ENCODE data around the gene RNF8.

RNF8 gene

DNA sequence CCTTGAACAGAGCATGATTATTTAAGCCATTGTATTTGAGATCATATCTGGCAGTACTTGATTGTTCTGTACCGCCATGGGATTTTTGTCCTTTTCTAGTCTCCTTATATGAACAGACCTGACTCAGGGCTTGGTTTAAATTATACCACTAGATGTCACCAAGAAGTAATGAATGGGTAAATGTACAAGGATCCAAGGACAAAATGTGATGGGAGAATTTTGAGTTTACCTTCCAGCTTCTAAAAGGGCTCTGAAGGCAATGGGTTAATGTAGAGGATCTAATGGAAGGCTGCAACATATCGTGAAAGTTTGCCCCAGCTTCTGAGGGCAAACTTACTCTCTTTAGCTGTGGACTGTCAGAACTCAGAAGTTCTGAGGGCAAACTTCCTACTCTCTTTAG is 12.0 kb downstream of the RNF8 start:
- peaks cover 37% of the 10 kb centered on the region for H3K36me3 ChIP-seq (ENCODE audit: insufficient read depth, low read length)
- peaks cover 14% of the 10 kb centered on the region for H3K4me1 ChIP-seq (ENCODE audit: control insufficient read depth, insufficient read depth, low read length)
- H3K9ac ChIP-seq (ENCODE audit: low read depth, low read length), result no peak overlapping the region
- H3K4me3 ChIP-seq (ENCODE audit: low read length), result no peak overlapping the region
- H3K27me3 ChIP-seq (ENCODE audit: control insufficient read depth, insufficient read depth, low read length), result no peaks in the 10 kb centered on the region
- H3K9me3 ChIP-seq (replicated peaks; ENCODE audit: low read length), result no peaks in the 10 kb centered on the region
- no peak overlapping the region for H3K4me2 ChIP-seq (ENCODE audit: low read length)

- Histone ChIP-seq H3K4me2 (ENCODE audit: low read length) (no peak overlapping the region), H3K9ac (ENCODE audit: low read depth, low read length) (no peak overlapping the region), H3K9me3 (replicated peaks; ENCODE audit: low read length) (no peaks in the 10 kb centered on the region), H3K36me3 (ENCODE audit: insufficient read depth, low read length) (peaks cover 37% of the 10 kb centered on the region), H3K4me1 (ENCODE audit: control insufficient read depth, insufficient read depth, low read length) (peaks cover 14% of the 10 kb centered on the region), H3K27me3 (ENCODE audit: control insufficient read depth, insufficient read depth, low read length) (no peaks in the 10 kb centered on the region), H3K4me3 (ENCODE audit: low read length) (no peak overlapping the region)
Observed at GRCh38 chr6:37366910-37367309, 13.1 kb downstream of the RNF8 start.

GRCh38 chr6:37368961-37369320 is 15.2 kb downstream of the RNF8 start:
- Histone ChIP-seq H3K9me3 (replicated peaks; ENCODE audit: low read length) (no peaks in the 10 kb centered on the region), H3K27me3 (ENCODE audit: control insufficient read depth, insufficient read depth, low read length) (no peaks in the 10 kb centered on the region), H3K36me3 (ENCODE audit: insufficient read depth, low read length) (peaks cover 29% of the 10 kb centered on the region), H3K4me1 (ENCODE audit: control insufficient read depth, insufficient read depth, low read length) (peaks cover 14% of the 10 kb centered on the region), H3K4me3 (ENCODE audit: low read length) (no peak overlapping the region), H3K9ac (ENCODE audit: low read depth, low read length) (no peak overlapping the region), H3K4me2 (ENCODE audit: low read length) (no peak overlapping the region)

- Histone ChIP-seq H3K9ac (ENCODE audit: low read depth, low read length) (no peak overlapping the region), H3K36me3 (ENCODE audit: insufficient read depth, low read length) (peaks cover 33% of the 10 kb centered on the region), H3K4me2 (ENCODE audit: low read length) (no peak overlapping the region), H3K27me3 (ENCODE audit: control insufficient read depth, insufficient read depth, low read length) (no peaks in the 10 kb centered on the region), H3K4me3 (ENCODE audit: low read length) (no peak overlapping the region), H3K9me3 (replicated peaks; ENCODE audit: low read length) (no peaks in the 10 kb centered on the region), H3K4me1 (ENCODE audit: control insufficient read depth, insufficient read depth, low read length) (peaks cover 14% of the 10 kb centered on the region)
Observed at GRCh38 chr6:37369321-37370201, 15.8 kb downstream of the RNF8 start.

DNA sequence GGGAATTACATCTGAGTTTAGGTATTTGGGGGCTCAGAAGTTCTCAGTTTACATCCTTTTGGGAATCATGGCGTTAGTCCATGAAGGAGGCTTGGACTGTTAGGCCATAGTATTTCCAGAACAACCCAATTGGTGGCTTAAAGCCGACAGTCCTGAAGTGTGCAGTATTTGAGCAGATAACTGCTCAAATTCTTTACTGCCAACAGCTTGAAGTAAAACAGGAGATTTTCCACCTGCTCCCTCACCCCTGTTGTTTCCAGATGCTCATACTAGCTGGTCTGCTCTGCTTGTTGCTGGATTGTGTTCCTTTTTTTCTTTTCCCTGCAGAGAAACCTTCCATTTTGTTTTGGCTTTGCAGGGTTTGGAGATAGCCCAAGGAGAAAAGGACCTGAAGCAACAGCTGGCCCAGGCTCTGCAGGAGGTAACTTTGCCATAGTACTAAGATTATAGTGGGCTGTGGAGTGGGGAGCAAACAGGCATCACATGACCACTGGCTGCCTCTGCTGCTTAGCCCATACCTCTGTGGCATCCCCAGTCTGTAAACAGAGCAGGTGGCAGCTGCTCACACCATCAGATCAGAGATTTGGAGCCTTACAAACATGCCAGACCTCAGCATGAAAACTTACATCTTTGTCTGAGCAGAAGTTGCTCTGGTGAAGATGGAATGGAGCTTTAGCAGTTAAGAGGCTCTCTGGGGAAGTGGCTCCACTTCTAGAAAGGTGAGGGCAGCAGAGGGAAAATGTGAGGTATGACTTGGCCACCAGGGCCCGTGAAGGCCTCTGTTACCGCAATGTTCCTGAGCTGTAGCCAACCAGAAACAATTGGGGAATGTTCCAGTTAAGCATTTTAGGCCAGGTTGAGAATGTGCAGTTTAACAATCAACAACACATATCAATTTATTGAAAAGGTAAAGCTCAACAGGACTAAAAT is 17.6 kb downstream of the RNF8 start:
- Histone ChIP-seq H3K27me3 (ENCODE audit: control insufficient read depth, insufficient read depth, low read length) (no peaks in the 10 kb centered on the region), H3K4me1 (ENCODE audit: control insufficient read depth, insufficient read depth, low read length) (peaks cover 14% of the 10 kb centered on the region), H3K9ac (ENCODE audit: low read depth, low read length) (no peak overlapping the region), H3K4me2 (ENCODE audit: low read length) (no peak overlapping the region), H3K9me3 (replicated peaks; ENCODE audit: low read length) (no peaks in the 10 kb centered on the region), H3K4me3 (ENCODE audit: low read length) (no peak overlapping the region), H3K36me3 (ENCODE audit: insufficient read depth, low read length) (peaks cover 50% of the 10 kb centered on the region)

DNA sequence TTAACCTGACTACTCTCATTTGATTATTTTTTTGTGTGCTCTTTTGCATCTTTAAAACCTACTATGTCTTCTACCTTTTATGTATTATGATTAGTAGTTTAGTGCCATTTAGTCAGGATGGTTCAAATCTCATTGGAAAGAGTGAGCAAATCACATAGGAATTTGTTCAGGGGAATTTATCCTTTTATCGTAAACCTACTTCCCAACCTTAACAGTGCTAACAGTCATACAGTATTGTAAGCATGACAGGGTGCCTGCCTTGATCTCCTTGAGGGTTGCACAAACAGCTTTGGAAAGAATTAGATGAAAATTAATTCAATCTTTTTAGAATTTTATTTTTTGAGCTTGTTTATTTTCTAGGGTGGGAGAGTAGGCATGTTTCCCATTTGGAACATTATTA is 18.3 kb downstream of the RNF8 start:
- Histone ChIP-seq H3K27me3 (ENCODE audit: control insufficient read depth, insufficient read depth, low read length) (no peaks in the 10 kb centered on the region), H3K4me1 (ENCODE audit: control insufficient read depth, insufficient read depth, low read length) (peaks cover 7% of the 10 kb centered on the region), H3K9me3 (replicated peaks; ENCODE audit: low read length) (no peaks in the 10 kb centered on the region), H3K4me3 (ENCODE audit: low read length) (no peak overlapping the region), H3K4me2 (ENCODE audit: low read length) (no peak overlapping the region), H3K9ac (ENCODE audit: low read depth, low read length) (no peak overlapping the region), H3K36me3 (ENCODE audit: insufficient read depth, low read length) (peaks cover 57% of the 10 kb centered on the region)

DNA sequence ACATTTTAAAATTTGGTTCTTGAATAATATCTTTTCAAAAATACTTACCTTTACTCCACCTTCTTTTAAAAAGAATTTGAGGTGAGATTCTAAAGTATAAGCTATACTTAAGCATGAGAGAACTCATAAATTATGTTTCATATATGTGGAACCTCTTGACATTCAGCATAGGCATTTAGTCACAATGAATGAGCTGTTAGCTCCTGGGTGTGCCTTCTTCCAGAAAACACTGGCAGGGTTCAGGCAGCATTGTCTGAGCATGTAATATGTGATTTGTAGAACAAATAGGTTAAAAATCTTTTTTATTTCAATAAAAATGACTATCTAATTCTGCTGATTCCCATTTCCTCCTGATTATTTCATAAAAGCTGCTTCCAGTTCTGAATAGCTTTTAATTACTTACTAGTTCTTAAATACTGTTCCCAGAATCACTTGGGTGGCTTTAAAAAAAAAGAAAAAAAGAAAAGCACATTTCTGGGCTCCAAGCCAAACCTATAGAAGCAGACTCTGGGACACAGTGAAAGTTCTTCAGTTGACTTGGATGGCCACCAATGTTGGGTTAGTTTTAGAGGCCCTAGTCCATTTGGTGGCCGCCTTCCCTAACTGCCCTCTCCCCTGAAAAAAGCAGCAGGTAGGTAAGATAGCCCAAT is 20.2 kb downstream of the RNF8 start:
- H3K27me3 ChIP-seq (ENCODE audit: control insufficient read depth, insufficient read depth, low read length), result no peaks in the 10 kb centered on the region
- no peak overlapping the region for H3K9ac ChIP-seq (ENCODE audit: low read depth, low read length)
- H3K4me2 ChIP-seq (ENCODE audit: low read length), result no peak overlapping the region
- peaks cover 53% of the 10 kb centered on the region for H3K36me3 ChIP-seq (ENCODE audit: insufficient read depth, low read length)
- H3K9me3 ChIP-seq (replicated peaks; ENCODE audit: low read length), result no peaks in the 10 kb centered on the region
- no peak overlapping the region for H3K4me3 ChIP-seq (ENCODE audit: low read length)
- peaks cover 7% of the 10 kb centered on the region for H3K4me1 ChIP-seq (ENCODE audit: control insufficient read depth, insufficient read depth, low read length)

GRCh38 chr6:37375376-37375775 is 21.6 kb downstream of the RNF8 start:
- Histone ChIP-seq H3K36me3 (ENCODE audit: insufficient read depth, low read length) (peaks cover 48% of the 10 kb centered on the region), H3K27me3 (ENCODE audit: control insufficient read depth, insufficient read depth, low read length) (no peaks in the 10 kb centered on the region), H3K4me3 (ENCODE audit: low read length) (no peak overlapping the region), H3K9me3 (replicated peaks; ENCODE audit: low read length) (no peaks in the 10 kb centered on the region), H3K9ac (ENCODE audit: low read depth, low read length) (no peak overlapping the region), H3K4me1 (ENCODE audit: control insufficient read depth, insufficient read depth, low read length) (no peaks in the 10 kb centered on the region), H3K4me2 (ENCODE audit: low read length) (no peak overlapping the region)

DNA sequence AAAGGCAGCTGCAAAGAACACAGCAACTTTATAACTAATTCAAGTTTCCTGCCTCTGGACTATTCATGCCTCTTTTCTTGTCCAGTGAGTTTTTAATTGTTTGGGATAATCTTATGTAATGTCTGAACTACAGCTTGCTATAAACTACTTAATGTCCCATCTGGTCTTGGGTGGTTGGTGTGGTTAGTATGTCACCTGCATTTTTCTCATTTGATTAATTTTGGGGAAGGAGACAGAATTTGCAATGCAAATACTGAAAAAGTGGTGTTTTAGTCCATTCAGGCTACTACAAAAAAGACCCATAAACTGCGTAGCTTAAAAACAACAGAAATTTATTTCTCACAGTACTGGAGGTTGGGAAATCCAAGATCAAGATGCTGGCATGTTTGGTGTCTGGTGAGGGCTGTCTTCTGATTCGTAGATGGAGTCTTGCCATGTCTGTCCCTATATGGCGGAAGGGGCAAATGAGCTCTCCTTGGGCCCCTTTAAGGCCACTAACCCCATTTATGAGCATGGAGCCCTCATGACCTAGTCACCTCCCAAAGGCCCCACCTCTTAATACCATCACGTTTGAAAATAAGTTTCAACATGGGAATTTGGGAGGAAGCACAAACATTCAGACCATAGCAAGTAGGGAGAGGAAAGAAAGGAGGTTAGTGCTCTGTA is 22.4 kb downstream of the RNF8 start:
- H3K36me3 ChIP-seq (ENCODE audit: insufficient read depth, low read length), result peaks cover 47% of the 10 kb centered on the region
- H3K9ac ChIP-seq (ENCODE audit: low read depth, low read length), result no peak overlapping the region
- H3K4me1 ChIP-seq (ENCODE audit: control insufficient read depth, insufficient read depth, low read length), result no peaks in the 10 kb centered on the region
- H3K9me3 ChIP-seq (replicated peaks; ENCODE audit: low read length), result no peaks in the 10 kb centered on the region
- no peak overlapping the region for H3K4me3 ChIP-seq (ENCODE audit: low read length)
- H3K4me2 ChIP-seq (ENCODE audit: low read length), result no peak overlapping the region
- no peaks in the 10 kb centered on the region for H3K27me3 ChIP-seq (ENCODE audit: control insufficient read depth, insufficient read depth, low read length)

- Histone ChIP-seq H3K9ac (ENCODE audit: low read depth, low read length) (no peak overlapping the region), H3K4me2 (ENCODE audit: low read length) (no peak overlapping the region), H3K36me3 (ENCODE audit: insufficient read depth, low read length) (peaks cover 46% of the 10 kb centered on the region), H3K9me3 (replicated peaks; ENCODE audit: low read length) (no peaks in the 10 kb centered on the region), H3K4me3 (ENCODE audit: low read length) (no peak overlapping the region), H3K4me1 (ENCODE audit: control insufficient read depth, insufficient read depth, low read length) (no peaks in the 10 kb centered on the region), H3K27me3 (ENCODE audit: control insufficient read depth, insufficient read depth, low read length) (no peaks in the 10 kb centered on the region)
Observed at GRCh38 chr6:37381579-37381978, 27.8 kb downstream of the RNF8 start.
